NCI-H187 treated with DMSO at 0.1 percent for 48 hours (cell line): ENCODE data around the gene MAP4K2.
"Not testable (repeated sequence)": the region's sequence is repeated elsewhere in the genome, so short reads cannot be mapped to it uniquely, and the experiment has no call there.

Source experiments
- DNase-seq: peaks from one replicate; lab custom pipeline; 2025; lab: John Stamatoyannopoulos, UW

The MAP4K2 gene

DNA sequence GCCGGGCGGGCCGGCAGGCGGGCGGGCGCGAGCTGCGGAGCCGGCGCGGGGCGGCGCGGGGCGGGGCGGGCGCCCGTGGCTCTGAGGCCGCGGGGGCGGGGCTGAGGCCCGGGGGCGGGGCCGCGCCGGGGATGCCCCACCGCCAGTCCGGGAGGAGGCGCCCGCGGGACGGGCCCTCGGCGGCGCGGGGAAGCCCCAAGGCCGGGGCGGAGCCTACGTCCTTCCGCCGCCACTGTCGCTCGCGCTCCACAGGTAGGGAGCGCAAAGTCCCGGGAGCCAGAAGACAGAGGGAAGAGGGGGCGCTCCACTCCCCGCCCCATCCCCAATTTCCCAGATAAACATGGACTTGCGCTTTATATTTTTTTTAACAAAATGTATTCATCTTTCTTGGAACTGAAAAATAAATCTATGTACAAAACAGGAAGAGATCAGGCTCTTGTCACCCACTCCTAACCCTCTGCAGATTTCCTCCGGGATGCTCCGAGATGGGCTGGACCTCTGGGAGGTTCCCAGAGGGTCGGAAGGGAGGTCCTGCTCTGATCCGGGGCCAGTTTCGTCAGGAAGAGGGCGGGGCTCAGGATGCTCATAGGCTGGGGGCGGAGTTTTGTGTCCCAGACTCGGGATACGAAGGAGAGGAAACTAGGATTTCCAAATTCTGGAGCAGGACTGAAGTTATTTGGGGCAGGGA, at the start of gene MAP4K2:
Gene MAP4K2 (minus strand): TSS at position 57 of the 688 bp plus-strand sequence. CDS start 65 bp downstream, outside the sequence.
- peak; percentile 17 for DNase-seq

DNA sequence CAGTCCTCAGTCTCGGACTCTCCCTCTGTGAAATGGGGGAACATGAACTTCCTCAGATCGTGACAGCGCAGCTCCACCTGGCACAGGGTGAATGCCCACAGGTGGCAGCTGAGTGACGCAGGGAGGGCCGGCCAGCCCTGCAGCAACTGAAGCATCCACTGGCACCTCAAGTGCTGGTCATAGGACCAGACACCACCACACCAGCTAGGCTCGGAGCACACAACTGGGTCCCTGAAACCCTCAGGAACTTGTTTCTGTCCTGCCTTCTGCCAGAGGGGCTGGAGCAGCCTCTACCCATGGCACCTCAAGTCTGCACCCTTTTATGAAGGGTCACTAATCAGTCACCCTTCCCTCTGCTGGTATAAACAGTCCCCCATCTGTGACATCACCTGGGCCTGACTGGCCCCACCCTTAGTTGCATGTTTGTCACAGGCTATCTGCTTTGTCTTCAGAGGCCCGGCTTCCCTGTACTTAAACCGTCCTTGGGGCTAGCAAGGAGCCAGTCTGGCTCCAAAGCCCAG, 48.9 kb upstream of the MAP4K2 start:
- no peak for DNase-seq

DNA sequence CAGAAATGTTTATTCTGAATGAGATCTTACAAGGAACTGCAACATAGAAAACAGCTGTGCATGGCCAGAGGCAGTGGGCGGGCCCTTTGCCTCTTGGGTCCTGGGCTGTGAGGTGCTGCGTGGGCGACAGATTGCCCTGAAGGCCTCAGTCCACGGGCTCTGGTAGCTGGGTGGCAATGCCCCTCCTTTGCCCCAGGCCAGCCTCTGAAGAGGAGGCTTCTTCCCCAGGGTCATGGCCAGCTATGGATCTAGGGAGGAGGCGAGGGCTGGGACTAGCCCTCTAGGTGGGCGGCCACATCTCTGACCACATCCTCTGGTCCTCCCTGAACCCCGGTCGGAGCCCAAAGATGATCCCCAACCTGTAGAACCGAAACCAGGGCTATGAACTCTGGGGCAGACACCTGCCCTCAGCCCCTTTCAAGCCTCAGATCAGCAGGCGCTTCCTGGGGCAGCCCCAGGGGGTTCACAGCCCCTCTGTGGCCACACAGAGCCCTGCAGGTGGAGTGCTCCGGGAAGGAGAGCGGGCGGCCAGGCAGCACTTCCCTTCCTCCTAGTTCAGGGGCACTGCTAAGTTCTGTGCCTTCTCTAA, 48.1 kb upstream of the MAP4K2 start:
- no peak for DNase-seq

DNA sequence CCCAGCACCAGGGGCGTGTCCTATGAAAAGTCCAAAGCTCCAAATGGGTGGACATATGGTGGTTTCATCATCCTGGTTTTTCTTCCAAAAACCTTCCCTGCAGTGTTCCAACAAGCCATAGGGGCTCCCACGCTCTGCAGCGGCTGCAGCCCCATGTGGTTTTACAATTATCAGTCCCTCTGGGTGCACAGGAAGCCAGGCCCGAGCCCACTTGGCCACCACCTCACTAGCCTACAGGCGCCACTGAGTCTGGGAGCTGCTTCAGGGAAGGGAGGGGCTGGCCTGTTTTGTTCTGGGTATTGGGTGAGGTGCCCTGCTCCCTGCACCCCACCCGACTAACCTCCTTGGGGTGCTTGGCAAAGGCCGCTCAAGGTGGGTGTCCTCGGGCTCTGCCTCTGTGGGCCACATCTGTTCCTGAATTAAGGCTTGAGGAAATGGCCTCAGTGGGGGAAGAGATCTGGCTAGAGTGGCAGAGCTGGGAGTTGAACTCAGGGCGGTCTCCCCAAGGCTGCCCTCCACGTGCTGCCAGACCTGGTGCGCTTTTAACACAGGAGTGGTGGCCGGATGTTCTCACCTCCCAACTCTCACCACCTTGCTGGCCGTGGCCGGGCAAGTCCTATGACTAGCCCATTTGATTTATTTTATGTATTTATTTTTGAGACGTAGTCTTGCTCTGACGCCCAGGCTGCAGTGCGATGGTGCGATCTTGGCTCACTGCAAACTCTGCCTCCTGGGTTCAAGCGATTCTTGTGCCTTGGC, 46.8 kb upstream of the MAP4K2 start:
- no peak for DNase-seq

DNA sequence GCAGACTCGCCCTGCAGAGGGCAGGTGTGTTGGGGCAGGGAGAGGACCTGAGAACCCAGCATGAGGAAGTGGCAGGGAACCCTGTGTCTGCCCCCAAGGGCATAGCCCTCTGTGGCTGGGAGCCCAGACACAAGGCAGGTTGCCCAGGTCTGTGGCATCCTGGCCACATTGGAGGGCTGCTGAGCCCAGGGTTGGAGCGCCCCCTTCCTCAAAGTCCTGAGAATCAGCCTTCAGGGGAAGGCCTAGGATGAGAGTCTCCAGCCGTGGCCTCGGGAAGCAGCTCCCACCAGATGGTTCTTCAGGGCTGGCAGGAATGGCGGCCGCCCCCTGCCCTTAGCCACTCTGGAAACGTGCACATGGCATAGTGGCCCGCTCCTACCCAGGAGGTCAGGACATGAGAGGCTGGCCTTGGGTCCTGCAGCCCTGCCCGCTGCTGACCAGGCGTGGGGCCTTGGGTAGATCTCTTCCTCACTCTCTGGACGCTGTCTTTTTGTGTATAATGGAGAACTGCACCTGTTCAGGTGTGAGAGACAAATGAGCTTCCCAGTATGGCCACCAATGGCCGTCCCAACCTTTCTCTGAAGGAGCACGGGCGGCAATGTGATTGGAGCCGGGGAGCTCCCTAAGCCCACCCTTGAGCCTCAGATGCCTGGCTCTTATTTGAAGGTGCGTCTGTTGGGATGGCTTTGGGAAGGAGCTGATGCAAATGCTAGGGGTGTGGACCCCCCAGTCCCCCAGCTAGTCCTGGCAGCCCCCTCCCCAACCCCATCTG, 46.0 kb upstream of the MAP4K2 start:
- DNase-seq = no peak

DNA sequence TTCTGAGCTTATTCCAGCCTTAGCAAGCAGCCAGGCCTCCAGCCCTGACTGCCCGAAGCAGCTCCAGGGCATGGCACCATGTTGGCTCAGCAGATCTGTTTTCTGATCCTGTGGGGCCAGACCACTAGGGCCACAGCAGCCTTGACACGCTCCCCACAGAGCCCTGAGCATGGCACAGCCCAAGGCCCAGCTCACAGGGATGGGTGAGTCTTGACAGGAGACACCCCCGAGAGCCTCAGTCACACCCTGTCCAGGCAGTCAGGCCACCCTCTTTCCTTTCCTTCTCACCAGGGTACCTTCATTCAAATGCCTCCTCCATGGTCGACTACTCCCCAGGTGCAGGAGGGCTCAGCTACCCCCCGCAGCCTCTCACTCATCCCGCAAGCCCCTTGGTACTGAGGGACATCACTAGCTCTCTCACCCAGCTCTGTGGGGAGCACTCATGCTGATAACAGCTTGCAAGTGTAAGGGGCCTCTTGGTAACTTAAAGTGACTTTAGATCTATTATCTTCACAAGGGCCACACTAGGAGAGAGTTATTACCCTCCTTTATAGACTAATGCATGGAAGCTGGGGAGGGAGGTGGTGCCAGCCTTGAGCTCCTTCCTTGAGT, 45.3 kb upstream of the MAP4K2 start:
- no peak for DNase-seq

DNA sequence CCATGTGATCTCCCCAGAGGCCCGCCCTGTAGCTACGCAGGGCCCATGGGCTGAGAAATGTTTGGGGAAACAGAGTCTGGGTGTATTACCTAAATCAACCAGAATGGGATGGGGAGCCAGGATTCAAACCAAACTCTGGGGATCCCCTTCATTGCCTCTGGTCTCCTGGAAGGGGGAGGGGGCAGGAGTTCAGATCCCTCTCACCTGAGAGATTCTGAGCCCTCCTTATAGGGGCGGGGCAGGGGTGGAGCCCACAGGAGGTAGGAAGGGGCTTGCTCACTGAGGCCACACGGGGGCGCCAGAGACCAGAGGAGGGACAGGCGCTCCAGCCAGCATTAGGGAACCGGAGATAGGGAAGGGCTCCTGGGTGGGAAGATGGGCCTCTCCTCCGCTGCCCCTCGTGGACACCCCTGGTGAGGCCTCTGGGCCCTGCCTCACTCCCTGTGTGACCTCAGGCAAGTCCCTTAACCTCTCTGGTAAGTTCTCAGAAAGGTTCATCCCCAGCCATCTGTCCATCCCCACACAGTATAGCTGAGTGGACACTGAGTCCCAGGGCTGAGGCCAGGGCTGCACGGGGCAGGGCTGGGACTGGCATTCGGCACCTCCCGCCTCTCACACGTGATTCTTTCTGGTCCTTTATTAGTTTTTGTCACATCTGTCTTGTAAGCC, 44.1 kb upstream of the MAP4K2 start:
- peak; percentile 61 for DNase-seq

DNA sequence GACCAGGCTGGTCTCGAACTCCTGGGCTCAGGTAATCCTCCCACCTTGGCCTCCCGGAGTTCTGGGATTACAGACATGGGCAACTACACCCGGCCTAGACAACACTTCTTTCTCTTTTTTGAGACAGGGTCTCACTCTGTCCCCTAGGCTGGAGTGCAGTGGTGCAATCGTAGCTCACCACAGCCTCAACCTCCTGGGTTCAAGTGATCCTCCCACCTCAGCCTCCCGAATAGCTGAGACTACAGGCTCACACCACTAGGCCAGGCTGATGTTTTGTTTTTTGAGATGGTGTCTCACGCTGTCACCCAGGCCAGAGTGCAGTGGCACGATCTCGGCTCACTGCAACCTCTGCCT, 42.7 kb upstream of the MAP4K2 start:
- not testable (repeated sequence) for DNase-seq

DNA sequence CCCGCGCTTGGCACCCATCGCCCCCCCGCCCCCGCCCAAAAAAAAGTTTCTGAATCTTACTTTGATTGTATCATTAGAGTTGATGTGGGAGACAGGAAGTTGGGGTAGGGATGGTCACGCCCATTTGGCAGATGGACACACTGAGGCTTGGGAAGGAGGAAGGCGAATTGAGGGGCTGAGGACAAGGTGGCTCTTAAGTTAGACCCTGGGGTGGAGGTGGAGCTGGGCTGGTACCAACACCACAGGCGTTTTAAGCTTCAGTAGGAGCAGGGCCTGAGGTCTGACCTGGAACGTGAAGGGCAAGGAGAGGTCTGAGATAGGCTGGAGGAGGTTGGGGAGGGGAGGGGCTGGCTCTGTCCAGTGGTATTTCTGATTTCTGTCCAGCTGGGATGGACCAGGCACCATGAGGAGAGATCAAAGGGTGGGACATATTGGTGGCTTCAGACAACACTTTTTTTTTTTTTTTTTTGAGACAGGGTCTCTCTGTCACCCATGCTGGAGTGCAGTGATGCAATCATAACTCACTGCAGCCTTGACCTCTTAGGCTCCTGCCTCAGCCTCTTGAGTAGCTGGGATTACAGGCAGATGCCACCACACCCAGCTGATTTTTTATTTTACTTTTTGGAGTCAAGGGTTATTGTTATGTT, 42.2 kb upstream of the MAP4K2 start:
- no peak for DNase-seq

DNA sequence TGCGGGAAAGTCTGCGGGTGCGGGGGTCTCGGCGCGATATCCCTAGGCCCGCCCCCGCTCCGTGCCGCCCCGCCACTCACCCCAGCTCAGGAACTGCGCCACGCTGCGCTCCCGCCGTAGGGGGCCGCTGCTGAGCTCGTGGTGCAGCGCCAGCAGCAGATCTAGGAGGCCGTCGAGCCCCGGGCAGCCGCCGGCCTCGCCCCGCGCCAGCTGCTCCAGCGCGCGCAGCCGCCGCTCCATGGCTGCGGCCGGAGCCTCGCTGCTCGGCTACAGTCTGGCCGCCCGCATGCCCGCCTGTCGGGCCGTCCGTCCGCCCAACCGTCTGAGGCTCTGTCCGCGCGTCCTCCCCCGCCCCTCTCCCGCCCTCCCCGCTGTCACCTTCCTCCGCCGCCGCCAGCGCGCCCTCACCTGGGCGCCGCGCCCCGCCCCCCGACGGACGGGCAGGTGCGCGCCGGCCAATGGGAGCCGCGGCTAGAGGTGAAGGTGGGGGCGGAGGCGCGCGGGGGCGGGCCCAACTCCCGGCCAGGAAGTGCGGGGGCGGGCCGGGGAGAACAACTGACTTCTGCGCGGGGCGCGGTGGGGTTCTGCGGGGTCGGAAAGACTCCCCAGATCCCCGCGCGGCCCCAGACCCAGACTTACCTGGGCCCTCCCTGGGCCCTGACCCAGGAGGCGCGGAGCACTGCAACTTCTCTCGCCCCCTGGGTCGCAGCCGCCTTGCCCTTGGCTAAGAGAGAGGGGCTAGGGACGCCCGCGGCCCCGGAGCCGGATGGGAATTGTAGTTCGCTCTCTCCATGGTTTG, 41.5 kb upstream of the MAP4K2 start, which contains the start of gene CDC42BPG:
Gene CDC42BPG (minus strand): TSS at position 324 of the 799 bp plus-strand sequence. CDS start 84 bp downstream, at position 240.
- peak; percentile 43 for DNase-seq

DNA sequence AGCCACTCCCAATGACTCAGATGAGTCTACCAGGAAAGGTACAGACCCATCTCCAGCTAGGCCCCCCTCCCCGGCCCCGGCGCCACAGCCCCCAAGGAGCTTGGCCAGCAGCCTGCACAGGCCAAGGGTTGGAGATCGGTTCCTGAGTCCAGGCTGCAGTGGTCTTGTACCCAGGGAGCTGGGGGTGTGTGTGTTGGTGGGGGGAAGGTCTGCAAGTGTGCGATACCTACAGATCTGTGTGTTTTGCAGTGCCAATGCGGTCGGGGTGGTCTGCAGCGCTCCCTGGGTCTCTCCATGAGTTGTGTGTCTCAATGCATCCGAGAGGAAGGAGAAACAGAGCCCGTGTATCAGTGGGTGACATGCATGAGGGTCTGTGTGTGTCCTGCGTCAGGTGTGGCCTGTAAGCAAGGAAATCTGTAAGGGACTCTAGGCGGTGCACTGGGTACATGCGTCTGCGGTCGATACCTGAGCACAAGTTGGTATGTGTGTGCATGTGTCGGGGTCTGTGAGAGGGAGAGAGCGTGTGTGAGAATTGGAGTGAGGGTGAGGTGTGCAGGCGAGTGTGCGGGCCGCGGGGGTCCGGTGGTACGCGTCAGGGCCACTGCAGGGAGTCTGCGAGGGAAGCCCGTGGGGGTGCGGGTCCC, 40.8 kb upstream of the MAP4K2 start:
- no peak for DNase-seq

DNA sequence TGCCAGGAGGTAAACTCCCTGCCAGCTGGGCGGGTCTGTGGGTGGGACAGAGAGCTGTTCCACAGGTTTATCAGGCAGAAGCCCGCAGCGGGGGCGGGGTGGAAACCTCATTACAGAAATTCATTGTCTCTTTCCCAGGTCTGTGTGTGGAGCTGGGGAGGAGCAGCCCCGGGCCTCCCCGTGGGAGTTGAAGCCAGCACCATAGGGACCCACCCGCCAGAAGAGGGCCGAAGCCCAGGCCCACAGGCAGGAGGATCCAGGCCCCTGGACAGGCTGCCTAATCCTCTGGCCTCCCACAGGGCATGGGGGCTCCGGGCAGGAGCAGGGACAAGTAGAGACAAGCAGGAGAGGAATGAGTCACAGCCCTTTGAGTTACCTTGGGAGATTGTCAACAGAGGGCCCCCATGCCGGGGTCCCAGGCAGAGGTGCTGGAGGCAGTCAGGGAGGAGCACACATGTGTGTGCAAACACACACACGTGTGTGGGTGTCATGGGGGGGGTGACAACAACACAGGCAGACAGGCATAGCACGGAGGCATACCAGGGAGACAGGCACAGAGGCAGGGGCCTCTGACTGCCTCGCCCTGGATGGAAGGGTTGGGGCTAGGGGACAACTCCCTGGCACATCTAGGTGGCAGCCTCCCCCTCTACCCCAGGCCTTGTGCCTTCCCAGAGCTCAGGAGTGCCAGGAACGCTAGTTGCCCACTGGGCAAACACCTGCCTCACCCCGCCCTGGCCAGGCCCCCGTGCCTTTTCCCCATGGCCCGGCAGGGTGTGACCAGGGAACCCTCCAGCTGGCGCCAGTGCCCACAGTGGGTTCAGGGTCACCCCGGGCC, 40.1 kb upstream of the MAP4K2 start:
- no peak for DNase-seq

DNA sequence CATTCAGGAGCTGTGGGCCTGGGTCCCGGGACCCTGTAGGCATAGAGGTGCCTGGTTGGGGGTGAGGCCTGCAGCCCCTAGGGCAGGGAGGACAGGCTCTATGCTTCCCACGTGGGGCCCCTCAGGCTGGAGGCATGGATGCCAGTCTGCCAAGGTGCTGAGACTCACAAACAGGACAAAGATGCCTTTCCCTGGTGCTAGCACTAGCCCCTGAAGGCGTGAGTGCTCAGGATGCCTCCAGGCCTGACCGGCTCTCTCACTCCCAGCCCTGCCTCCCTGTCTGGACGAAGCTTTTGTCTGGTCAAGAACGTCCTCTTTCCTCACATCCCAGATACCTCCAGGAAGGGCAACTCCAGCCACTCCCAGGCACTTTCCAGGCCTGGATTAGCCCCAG, 39.3 kb upstream of the MAP4K2 start:
- DNase-seq = no peak

DNA sequence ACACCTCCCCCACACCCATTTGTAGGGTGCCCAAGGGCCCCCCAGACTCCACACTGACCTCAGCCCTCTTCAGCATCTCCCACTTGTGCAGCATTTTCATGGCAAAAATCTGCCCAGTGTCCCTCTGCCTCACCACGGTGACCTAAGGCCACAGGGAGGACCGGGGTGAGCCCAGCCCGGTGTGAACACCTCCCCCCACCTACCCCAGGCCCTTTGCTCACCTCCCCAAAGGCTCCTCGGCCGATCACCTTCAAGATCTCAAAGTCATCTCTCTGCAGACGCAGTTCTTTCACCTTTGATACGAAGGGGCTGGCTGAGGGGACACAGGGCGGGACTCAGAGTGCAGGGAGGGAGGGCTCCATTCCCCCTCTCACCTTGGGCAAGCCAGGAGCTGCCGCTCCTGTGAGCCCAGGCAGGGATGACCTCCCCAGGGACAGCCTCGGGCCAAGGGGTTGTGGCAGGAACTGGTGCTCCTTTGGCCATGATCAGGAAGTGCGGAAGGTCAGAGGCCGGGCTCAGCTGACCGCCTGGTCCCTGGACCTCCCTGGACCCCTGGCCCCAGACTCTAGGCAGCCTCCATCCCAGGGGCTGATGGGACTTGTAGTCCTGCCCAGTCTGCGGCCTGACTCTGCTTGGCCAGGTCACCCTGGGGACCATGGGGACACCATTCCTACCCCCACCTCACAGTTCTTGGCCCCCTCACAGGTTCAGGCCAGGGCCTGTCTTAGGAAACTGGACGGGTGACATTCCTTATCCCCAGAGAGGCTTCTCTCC, 38.8 kb upstream of the MAP4K2 start:
- DNase-seq = no peak

DNA sequence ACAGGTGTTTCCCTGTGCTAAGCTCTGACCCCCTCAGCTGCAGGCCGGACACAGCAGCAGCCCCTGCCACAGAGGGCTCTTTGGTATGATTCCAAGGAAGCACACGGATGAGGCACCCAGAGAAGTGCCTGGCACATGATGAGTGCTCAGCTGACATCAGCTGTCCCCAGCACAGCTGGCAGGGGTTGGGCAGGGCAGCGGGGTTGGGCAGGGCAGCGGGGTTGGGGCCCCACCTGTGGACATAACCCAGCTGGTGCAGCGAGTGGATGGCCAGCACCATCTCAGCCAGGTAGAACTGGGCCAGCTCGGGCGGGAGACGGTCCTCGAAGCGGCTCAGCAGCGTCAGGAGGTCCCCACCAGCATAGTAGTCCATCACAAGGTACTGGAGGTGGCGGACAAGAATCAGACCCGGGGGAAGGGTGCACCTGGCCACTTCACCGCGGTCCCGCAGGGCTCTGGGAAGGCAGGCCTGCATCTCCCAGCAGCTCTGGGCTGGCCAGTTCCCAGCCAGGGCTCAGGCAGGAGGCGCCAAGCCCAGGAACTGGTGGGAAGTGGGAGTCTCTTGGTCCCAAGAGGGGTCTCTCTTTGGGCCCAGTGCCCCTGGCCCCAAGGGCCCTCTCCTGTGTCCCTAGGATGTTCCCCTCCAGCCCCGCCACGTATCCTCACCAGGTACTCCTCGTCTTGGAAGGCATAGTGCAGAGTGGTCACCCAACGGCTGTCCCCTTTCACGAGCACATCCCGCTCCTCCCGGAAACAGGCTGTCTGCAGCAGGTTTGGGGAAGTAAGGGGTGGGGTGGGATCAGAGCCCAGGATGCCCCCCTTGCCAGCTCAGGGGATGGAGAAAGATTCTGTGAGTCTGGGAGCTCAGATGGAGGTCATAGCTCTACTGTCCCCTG, 37.1 kb upstream of the MAP4K2 start:
- no peak for DNase-seq

DNA sequence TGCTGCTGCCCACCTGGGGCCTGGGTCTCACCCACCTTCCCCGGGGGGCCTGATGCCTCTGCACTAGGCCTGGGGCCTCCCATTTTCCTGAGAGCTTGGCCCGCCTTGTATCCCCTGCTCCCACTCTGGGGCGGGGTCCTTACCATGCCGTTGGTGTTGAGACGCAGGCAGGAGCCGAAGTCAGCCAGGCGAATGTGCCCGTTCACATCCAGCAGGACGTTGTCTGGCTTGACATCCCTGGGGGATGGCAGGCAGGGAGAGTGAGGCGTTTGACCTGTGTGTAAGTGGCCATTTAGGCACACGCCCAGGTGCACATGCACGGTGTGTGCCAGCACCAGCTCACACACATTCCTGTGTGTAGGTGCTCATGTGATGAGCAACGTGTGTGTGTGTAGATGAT, 36.3 kb upstream of the MAP4K2 start:
- DNase-seq = no peak
